Esophagus muscularis mucosa (tissue), 4 donors: ENCODE results near the gene NR2F1.

Source experiments
- CTCF ChIP-seq, 3 experiments: fragments of 200-600 bp in 2 of 3; fragments of 450-650 bp in 1 of 3; sonication (generic) in 2 of 3; IDR thresholded peaks; one replicate each; pipeline ENCODE4 v1.5.1; 2017 to 2019; ENCODE audit warnings: antibody characterized with exemption in 3 of 3, mild to moderate bottlenecking in 2 of 3, moderate library complexity in 1 of 3
- EP300 ChIP-seq: sonication (generic); formaldehyde crosslinking; IDR thresholded peaks from one replicate; pipeline ENCODE4 v1.6.1; 2017; ENCODE audit warnings: antibody characterized with exemption
- POLR2A ChIP-seq: fragments of 450-650 bp; IDR thresholded peaks from one replicate; pipeline ENCODE4 v1.6.1; 2017; ENCODE audit warnings: antibody characterized with exemption, moderate library complexity, mild to moderate bottlenecking, low read depth
- POLR2AphosphoS5 ChIP-seq, 2 donors: sonication (generic); formaldehyde crosslinking; IDR thresholded peaks; one replicate each; pipeline ENCODE4 v1.6.1; 2017; ENCODE audit warnings: antibody characterized with exemption in 2 of 2

GRCh38 chr5:93604644-93605515 lies 21.9 kb downstream of the NR2F1 start:
- TF ChIP-seq POLR2A (no peak), POLR2AphosphoS5 (IDR thresholded peaks at IDR 0.05) (no peak), CTCF (IDR thresholded peaks at IDR 0.05) (no peak), EP300 (no peak)
